NT2/D1 (cell line): Measurements from ENCODE around the gene MAP3K6.

Experiments used
- SUZ12 ChIP-seq: IDR thresholded peaks from 2 replicates; pipeline ENCODE4 v1.6.1; 2011; ENCODE audit not compliant: insufficient read length, insufficient read depth; ENCODE audit errors: extremely low read depth
- YY1 ChIP-seq: IDR thresholded peaks from 2 replicates; pipeline ENCODE4 v1.6.1; 2011; ENCODE audit not compliant: insufficient read length, insufficient read depth

- no peak for TF ChIP-seq YY1
- no peak for TF ChIP-seq SUZ12
These were observed 13.5 kb upstream of the MAP3K6 start for GRCh38 chr1:27380224-27380623.
